IPS-15b (cell line): ENCODE measurements around the gene S100A2.
A peak's percentile ranks its signal among the peaks of the same experiment; 100 is the strongest.

Experiments used
- H3K27me3 ChIP-seq: one replicate; pipeline ENCODE4 v1.6.1; 2013; ENCODE audit warnings: low read length; ENCODE audit not compliant: control insufficient read depth, insufficient read depth
- H3K36me3 ChIP-seq: one replicate; pipeline ENCODE4 v1.6.1; 2013; ENCODE audit warnings: low read length; ENCODE audit not compliant: control insufficient read depth, insufficient read depth
- H3K4me1 ChIP-seq: one replicate; pipeline ENCODE4 v1.6.1; 2013; ENCODE audit warnings: mild to moderate bottlenecking, low read length; ENCODE audit not compliant: control insufficient read depth, insufficient read depth
- H3K4me3 ChIP-seq: one replicate; pipeline ENCODE4 v1.5.1; 2013; ENCODE audit warnings: low read depth, low read length
- H3K9ac ChIP-seq: one replicate; pipeline ENCODE4 v1.6.1; 2013; ENCODE audit warnings: low read depth, mild to moderate bottlenecking, low read length
- H3K9me3 ChIP-seq: one replicate; pipeline ENCODE4 v1.6.1; 2013; ENCODE audit warnings: mild to moderate bottlenecking, low read length; ENCODE audit not compliant: control insufficient read depth, insufficient read depth

The S100A2 gene

GRCh38 chr1:153547560-153548551 is 17.8 kb downstream of the S100A2 start:
- Histone ChIP-seq H3K4me3 (no peak overlapping the region), H3K9ac (no peak overlapping the region), H3K4me1 (peaks cover 10% of the 10 kb centered on the region)

GRCh38 chr1:153546796-153547559 is 18.7 kb downstream of the S100A2 start:
- Histone ChIP-seq H3K27me3 (no peaks in the 10 kb centered on the region), H3K9me3 (no peaks in the 10 kb centered on the region), H3K4me3 (no peak overlapping the region), H3K4me1 (peaks cover 10% of the 10 kb centered on the region), H3K36me3 (peaks cover 2% of the 10 kb centered on the region), H3K9ac (no peak overlapping the region)

More at GRCh38 chr1:153547560-153548551, 17.8 kb downstream of the S100A2 start:
- no peaks in the 10 kb centered on the region for H3K9me3 ChIP-seq
- peaks cover 2% of the 10 kb centered on the region for H3K36me3 ChIP-seq
- no peaks in the 10 kb centered on the region for H3K27me3 ChIP-seq

GRCh38 chr1:153546371-153546770 is 19.3 kb downstream of the S100A2 start:
- Histone ChIP-seq H3K9ac (no peak overlapping the region), H3K27me3 (no peaks in the 10 kb centered on the region), H3K4me1 (peaks cover 10% of the 10 kb centered on the region), H3K9me3 (no peaks in the 10 kb centered on the region), H3K36me3 (peaks cover 2% of the 10 kb centered on the region), H3K4me3 (no peak overlapping the region)

GRCh38 chr1:153545067-153546055 is 20.3 kb downstream of the S100A2 start, which contains the start of gene S100A4:
TSS of gene S100A4 (minus strand) at chr1:153545806. CDS start at chr1:153544794, 1,012 bp downstream.
- H3K27me3 ChIP-seq: no peaks in the 10 kb centered on the region
- no peaks in the 10 kb centered on the region for H3K9me3 ChIP-seq
- peak within 1 kb of the TSS; percentile 19 for H3K4me3 ChIP-seq
- H3K4me1 ChIP-seq: peaks cover 10% of the 10 kb centered on the region
- no peak within 1 kb of the TSS for H3K9ac ChIP-seq
- peaks cover 2% of the 10 kb centered on the region for H3K36me3 ChIP-seq

GRCh38 chr1:153544453-153545066 is 21.1 kb downstream of the S100A2 start:
- no peaks in the 10 kb centered on the region for H3K27me3 ChIP-seq
- no peaks in the 10 kb centered on the region for H3K9me3 ChIP-seq
- H3K9ac ChIP-seq: no peak overlapping the region
- peaks cover 2% of the 10 kb centered on the region for H3K36me3 ChIP-seq
- peak overlapping the region; percentile 13 for H3K4me3 ChIP-seq
- H3K4me1 ChIP-seq: peaks cover 9% of the 10 kb centered on the region

- Histone ChIP-seq H3K9me3 (no peaks in the 10 kb centered on the region), H3K4me1 (peaks cover 9% of the 10 kb centered on the region), H3K27me3 (no peaks in the 10 kb centered on the region), H3K4me3 (no peak overlapping the region), H3K9ac (no peak overlapping the region), H3K36me3 (peaks cover 2% of the 10 kb centered on the region)
These were observed 21.9 kb downstream of the S100A2 start for GRCh38 chr1:153543736-153544135.

- Histone ChIP-seq H3K9me3 (no peaks in the 10 kb centered on the region), H3K9ac (no peak overlapping the region), H3K4me3 (no peak overlapping the region), H3K36me3 (peaks cover 2% of the 10 kb centered on the region), H3K27me3 (no peaks in the 10 kb centered on the region), H3K4me1 (peaks cover 12% of the 10 kb centered on the region)
These were observed 22.5 kb downstream of the S100A2 start for GRCh38 chr1:153542956-153543711.

GRCh38 chr1:153541641-153542590 is 23.7 kb downstream of the S100A2 start:
- H3K36me3 ChIP-seq: peaks cover 2% of the 10 kb centered on the region
- H3K4me3 ChIP-seq: no peak overlapping the region
- H3K27me3 ChIP-seq: peaks cover 3% of the 10 kb centered on the region
- no peaks in the 10 kb centered on the region for H3K9me3 ChIP-seq
- H3K9ac ChIP-seq: no peak overlapping the region
- peaks cover 15% of the 10 kb centered on the region for H3K4me1 ChIP-seq

GRCh38 chr1:153540394-153541361 is 25.0 kb downstream of the S100A2 start, which contains the start of gene S100A5:
TSS of gene S100A5 (minus strand) at chr1:153540934. CDS start at chr1:153540191, 743 bp downstream.
- H3K27me3 ChIP-seq: peaks cover 9% of the 10 kb centered on the region
- H3K9me3 ChIP-seq: no peaks in the 10 kb centered on the region
- H3K4me1 ChIP-seq: peaks cover 19% of the 10 kb centered on the region
- peaks cover 2% of the 10 kb centered on the region for H3K36me3 ChIP-seq
- no peak within 1 kb of the TSS for H3K4me3 ChIP-seq
- H3K9ac ChIP-seq: no peak within 1 kb of the TSS
